ENCODE measurements around the gene H2BW2.
"Not testable (repeated sequence)": the region's sequence is repeated elsewhere in the genome, so short reads cannot be mapped to it uniquely, and the experiment has no call there.

DNA sequence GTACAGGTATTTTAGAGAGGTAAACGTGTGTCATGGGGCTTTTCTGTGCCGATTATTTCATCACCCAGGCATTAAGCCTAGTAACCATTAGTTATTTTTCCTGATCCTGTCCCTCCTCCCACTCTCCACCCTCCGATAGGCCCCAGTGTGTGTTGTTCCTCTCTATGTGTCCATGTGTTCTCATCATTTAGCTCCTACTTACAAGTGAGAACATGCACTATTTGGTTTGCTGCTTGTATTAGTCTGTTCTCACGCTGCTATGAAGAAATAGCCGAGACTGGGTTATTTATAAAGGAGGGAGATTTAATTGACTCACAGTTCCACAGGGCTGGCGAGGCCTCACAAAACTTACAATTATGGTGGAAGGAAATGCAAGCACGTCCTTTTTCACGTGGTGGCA is 24.2 kb upstream of the H2BW2 start:
- not testable (repeated sequence) for TF ChIP-seq POLR2A (IDR thresholded peaks at IDR 0.05; ENCODE audit: low read depth)
- TF ChIP-seq, protein P1, sequence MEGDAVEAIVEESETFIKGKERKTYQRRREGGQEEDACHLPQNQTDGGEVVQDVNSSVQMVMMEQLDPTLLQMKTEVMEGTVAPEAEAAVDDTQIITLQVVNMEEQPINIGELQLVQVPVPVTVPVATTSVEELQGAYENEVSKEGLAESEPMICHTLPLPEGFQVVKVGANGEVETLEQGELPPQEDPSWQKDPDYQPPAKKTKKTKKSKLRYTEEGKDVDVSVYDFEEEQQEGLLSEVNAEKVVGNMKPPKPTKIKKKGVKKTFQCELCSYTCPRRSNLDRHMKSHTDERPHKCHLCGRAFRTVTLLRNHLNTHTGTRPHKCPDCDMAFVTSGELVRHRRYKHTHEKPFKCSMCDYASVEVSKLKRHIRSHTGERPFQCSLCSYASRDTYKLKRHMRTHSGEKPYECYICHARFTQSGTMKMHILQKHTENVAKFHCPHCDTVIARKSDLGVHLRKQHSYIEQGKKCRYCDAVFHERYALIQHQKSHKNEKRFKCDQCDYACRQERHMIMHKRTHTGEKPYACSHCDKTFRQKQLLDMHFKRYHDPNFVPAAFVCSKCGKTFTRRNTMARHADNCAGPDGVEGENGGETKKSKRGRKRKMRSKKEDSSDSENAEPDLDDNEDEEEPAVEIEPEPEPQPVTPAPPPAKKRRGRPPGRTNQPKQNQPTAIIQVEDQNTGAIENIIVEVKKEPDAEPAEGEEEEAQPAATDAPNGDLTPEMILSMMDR (IDR thresholded peaks at IDR 0.05): not testable (repeated sequence)

All from esophagus muscularis mucosa (tissue), 3 donors.